Heart left ventricle (tissue), 13 donors: ENCODE measurements around the gene SLC7A11.

Experiments used
- CTCF ChIP-seq, 12 donors: fragments of 200-600 bp; sonication (generic) in 4 of 12; IDR thresholded peaks; one replicate each; pipeline versions ENCODE4 v1.5.0 to v1.8.0; 2018 to 2022; ENCODE audit warnings: antibody characterized with exemption in 12 of 12, mild to moderate bottlenecking in 5 of 12
- POLR2A ChIP-seq, 2 donors: fragments of 450-650 bp; IDR thresholded peaks; one replicate each; pipeline ENCODE4 v1.6.1; 2017; ENCODE audit warnings: antibody characterized with exemption in 2 of 2, mild to moderate bottlenecking in 2 of 2, moderate library complexity in 2 of 2
- donor health status: ischemic (EF 13 %, LVEDD 7.1; RV severe dilation, severe dysfunction).
- donor health status: DM: no; HTN: yes; CAD: no.
- donor health status: DM: no; HTN: no; CAD: no.
- donor health status: ischemic (EF 25% LVEDD 6.9; RV normal size, moderate dysfunction).
- donor health status: ischemic (EF 25% LVEDD 5.7; RV mildly dilated, moderate dysfunction).
- donor health status: ischemic (EF 35%, LVEDD 5.7; RV mildly dilated, moderate dysfunction).
- donor health status: nonischemic (EF 11% LVEDD 7.7; RV severe dilation, severe dysfunction).
- donor health status: DM: yes; HTN: yes; CAD: no.
- donor health status: PGD.
- donor health status: ischemic (EF 29% LVEDD 5.4; RV normal size, mild dysfunction).
- donor health status: nonischemic (EF 23%, LVEDD 6.1; RV moderate dilation, normal function).

DNA sequence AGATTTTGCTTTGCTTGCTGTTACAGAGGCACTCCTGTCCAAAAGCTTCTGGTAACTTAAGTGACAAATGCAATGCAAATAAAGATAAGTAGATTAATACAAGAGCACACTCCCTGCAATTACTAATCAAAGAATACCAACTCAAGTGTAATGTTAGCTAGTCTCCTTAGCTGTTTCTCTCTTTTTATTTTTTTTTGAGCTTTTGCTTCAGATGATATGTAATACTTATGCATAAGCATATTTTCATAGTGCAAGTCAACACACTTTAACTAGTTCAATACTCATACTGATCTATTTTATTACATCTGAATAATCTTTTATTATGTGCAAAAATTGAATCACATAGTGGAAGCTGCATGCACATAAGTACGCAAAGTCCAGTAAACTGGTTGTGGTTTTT, 2.7 kb downstream of the SLC7A11 start:
- no peak for TF ChIP-seq CTCF (IDR thresholded peaks at IDR 0.05)
- TF ChIP-seq POLR2A (IDR thresholded peaks at IDR 0.05), result no peak
